Measurements from ENCODE around the gene ANKRD22. TPM values are rescaled to one million over a fixed set of nuclear protein-coding genes. Genes with fewer than 3 reads are reported as not detected.

The ANKRD22 gene
- polyA plus RNA-seq, 1 of the 3 experiments (the other 2 are of a cell fraction): 0.15 TPM

DNA sequence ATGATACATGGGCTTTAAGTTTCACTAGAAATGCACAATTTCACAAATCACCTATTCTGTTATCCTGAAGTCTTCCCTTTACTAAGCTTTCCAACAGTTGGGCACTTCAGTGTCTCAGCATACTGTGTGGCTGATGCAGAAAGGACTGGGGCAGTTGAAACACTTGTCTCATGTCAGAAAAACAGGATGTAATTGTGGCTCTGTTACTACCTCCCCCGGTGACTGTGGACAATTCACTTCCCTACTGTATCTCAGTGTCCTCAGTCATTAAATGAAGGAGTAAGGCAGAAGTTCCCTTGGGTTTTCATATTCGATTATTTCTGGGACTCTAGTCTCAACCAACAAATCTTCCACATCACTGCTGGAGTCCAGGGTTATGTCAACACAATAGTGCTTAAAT is 17.9 kb downstream of the ANKRD22 start (continued):
- TF ChIP-seq, protein P1, sequence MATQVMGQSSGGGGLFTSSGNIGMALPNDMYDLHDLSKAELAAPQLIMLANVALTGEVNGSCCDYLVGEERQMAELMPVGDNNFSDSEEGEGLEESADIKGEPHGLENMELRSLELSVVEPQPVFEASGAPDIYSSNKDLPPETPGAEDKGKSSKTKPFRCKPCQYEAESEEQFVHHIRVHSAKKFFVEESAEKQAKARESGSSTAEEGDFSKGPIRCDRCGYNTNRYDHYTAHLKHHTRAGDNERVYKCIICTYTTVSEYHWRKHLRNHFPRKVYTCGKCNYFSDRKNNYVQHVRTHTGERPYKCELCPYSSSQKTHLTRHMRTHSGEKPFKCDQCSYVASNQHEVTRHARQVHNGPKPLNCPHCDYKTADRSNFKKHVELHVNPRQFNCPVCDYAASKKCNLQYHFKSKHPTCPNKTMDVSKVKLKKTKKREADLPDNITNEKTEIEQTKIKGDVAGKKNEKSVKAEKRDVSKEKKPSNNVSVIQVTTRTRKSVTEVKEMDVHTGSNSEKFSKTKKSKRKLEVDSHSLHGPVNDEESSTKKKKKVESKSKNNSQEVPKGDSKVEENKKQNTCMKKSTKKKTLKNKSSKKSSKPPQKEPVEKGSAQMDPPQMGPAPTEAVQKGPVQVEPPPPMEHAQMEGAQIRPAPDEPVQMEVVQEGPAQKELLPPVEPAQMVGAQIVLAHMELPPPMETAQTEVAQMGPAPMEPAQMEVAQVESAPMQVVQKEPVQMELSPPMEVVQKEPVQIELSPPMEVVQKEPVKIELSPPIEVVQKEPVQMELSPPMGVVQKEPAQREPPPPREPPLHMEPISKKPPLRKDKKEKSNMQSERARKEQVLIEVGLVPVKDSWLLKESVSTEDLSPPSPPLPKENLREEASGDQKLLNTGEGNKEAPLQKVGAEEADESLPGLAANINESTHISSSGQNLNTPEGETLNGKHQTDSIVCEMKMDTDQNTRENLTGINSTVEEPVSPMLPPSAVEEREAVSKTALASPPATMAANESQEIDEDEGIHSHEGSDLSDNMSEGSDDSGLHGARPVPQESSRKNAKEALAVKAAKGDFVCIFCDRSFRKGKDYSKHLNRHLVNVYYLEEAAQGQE (IDR thresholded peaks at IDR 0.05; ENCODE audit: low read depth, low read length): no peak
- TF ChIP-seq MEF2A (IDR thresholded peaks at IDR 0.05; ENCODE audit: borderline replicate concordance, low read depth) (no peak), ELF1 (IDR thresholded peaks at IDR 0.05) (no peak)
- TF ChIP-seq, protein P2, sequence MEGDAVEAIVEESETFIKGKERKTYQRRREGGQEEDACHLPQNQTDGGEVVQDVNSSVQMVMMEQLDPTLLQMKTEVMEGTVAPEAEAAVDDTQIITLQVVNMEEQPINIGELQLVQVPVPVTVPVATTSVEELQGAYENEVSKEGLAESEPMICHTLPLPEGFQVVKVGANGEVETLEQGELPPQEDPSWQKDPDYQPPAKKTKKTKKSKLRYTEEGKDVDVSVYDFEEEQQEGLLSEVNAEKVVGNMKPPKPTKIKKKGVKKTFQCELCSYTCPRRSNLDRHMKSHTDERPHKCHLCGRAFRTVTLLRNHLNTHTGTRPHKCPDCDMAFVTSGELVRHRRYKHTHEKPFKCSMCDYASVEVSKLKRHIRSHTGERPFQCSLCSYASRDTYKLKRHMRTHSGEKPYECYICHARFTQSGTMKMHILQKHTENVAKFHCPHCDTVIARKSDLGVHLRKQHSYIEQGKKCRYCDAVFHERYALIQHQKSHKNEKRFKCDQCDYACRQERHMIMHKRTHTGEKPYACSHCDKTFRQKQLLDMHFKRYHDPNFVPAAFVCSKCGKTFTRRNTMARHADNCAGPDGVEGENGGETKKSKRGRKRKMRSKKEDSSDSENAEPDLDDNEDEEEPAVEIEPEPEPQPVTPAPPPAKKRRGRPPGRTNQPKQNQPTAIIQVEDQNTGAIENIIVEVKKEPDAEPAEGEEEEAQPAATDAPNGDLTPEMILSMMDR (IDR thresholded peaks at IDR 0.05): no peak

DNA sequence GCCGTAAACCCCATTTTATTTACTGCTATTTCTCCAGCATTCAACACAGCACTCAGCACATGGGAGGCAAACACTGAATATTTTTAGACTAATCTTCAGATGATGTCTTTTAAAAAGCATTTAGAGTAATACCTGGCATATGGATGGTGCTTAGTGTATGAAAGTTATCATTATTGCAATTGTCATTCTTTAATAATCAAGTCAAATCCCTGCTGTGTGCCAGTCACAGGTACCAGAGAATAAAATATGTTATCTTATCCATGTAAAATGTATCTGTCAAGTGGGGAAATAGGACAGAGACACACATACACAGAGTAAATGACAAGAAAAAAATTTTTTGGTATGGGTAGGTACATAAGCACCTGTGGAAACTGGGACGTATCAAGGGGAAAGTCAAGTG is 18.5 kb downstream of the ANKRD22 start:
- no peaks in the 10 kb centered on the region for H3K27me3 ChIP-seq (ENCODE audit: insufficient read depth)
- CTCF ChIA-PET: interaction anchor here (1.5 to 12.7 kb wide), 3 partner anchors 97 to 266 kb away, joined by 4 to 425 read pairs (median 31); no protein-coding TSS in a partner anchor
- DNase-seq: no peak

More for the DNA sequence above, 18.5 kb downstream of the ANKRD22 start:
- WGBS (ENCODE audit: low lambda C conversion rate): 86% methylated on average over 2 of the region's 2 CpGs
- Histone ChIP-seq H3K4me3 (ENCODE audit: low read depth in 2 of 2, low read length in 1 of 2) (no peak overlapping the region), H3K4me1 (ENCODE audit: control insufficient read depth in 1 of 2, insufficient read depth in 2 of 2, low read depth in 1 of 2, low read length in 1 of 2) (peaks cover 0 to 2% of the 10 kb centered on the region in 2 experiments; a peak in 1 of 4 replicates), H3K36me3 (replicated peaks in 1 of 2; ENCODE audit: control insufficient read depth in 1 of 2, insufficient read depth in 2 of 2, low read length in 1 of 2) (no peaks in the 10 kb centered on the region), H3K9me2 (no peaks in the 10 kb centered on the region), H3K27ac (ENCODE audit: low read depth in 2 of 2, low read length in 1 of 2) (no peak overlapping the region), H3K79me2 (ENCODE audit: insufficient read depth) (no peaks in the 10 kb centered on the region), H3K9me3 (no peaks in the 10 kb centered on the region), H3K4me2 (no peak overlapping the region), H2AFZ (ENCODE audit: low read depth) (no peak overlapping the region), H3K9ac (no peak overlapping the region), H3F3A (replicated peaks; ENCODE audit: insufficient read depth) (no peaks in the 10 kb centered on the region), H4K20me1 (ENCODE audit: insufficient read depth) (no peaks in the 10 kb centered on the region)
- POLR2A ChIA-PET: no interaction called here
- no peak for TF ChIP-seq MXI1 (IDR thresholded peaks at IDR 0.05; ENCODE audit: low read depth, low read length)
- TF ChIP-seq RAD21 (IDR thresholded peaks at IDR 0.05; ENCODE audit: low read length): no peak
- TF ChIP-seq FOSL2 (IDR thresholded peaks at IDR 0.05; ENCODE audit: borderline replicate concordance, low read depth): no peak
- TF ChIP-seq EP300 (IDR thresholded peaks at IDR 0.05; ENCODE audit: borderline replicate concordance in 1 of 2, low read depth in 1 of 2, low read length in 1 of 2): no peak
- no peak for TF ChIP-seq RCOR1 (IDR thresholded peaks at IDR 0.05; ENCODE audit: low read length)
- no peak for TF ChIP-seq JUND (IDR thresholded peaks at IDR 0.05)
- TF ChIP-seq NFIC (IDR thresholded peaks at IDR 0.05; ENCODE audit: borderline replicate concordance): no peak
- TF ChIP-seq GATA2 (CRISPR knock-in tag; IDR thresholded peaks at IDR 0.05): no peak
- TF ChIP-seq EZH2phosphoT487 (IDR thresholded peaks at IDR 0.05; ENCODE audit: borderline replicate concordance, low read depth): no peak
- TF ChIP-seq, protein P3, sequence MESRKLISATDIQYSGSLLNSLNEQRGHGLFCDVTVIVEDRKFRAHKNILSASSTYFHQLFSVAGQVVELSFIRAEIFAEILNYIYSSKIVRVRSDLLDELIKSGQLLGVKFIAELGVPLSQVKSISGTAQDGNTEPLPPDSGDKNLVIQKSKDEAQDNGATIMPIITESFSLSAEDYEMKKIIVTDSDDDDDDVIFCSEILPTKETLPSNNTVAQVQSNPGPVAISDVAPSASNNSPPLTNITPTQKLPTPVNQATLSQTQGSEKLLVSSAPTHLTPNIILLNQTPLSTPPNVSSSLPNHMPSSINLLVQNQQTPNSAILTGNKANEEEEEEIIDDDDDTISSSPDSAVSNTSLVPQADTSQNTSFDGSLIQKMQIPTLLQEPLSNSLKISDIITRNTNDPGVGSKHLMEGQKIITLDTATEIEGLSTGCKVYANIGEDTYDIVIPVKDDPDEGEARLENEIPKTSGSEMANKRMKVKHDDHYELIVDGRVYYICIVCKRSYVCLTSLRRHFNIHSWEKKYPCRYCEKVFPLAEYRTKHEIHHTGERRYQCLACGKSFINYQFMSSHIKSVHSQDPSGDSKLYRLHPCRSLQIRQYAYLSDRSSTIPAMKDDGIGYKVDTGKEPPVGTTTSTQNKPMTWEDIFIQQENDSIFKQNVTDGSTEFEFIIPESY (IDR thresholded peaks at IDR 0.05; ENCODE audit: borderline replicate concordance, low read depth): no peak
- no peak for TF ChIP-seq TCF12 (IDR thresholded peaks at IDR 0.05)
- TF ChIP-seq CHD2 (IDR thresholded peaks at IDR 0.05; ENCODE audit: low read length, partially characterized antibody): no peak
- no peak for TF ChIP-seq NRF1 (IDR thresholded peaks at IDR 0.05; ENCODE audit: low read depth, low read length)
- TF ChIP-seq RFX5 (IDR thresholded peaks at IDR 0.05; ENCODE audit: low read length): no peak
- TF ChIP-seq ELF1 (IDR thresholded peaks at IDR 0.05): no peak
- TF ChIP-seq GABPA (IDR thresholded peaks at IDR 0.05; ENCODE audit: low read depth): no peak
- TF ChIP-seq, protein P4, sequence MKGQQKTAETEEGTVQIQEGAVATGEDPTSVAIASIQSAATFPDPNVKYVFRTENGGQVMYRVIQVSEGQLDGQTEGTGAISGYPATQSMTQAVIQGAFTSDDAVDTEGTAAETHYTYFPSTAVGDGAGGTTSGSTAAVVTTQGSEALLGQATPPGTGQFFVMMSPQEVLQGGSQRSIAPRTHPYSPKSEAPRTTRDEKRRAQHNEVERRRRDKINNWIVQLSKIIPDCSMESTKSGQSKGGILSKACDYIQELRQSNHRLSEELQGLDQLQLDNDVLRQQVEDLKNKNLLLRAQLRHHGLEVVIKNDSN (IDR thresholded peaks at IDR 0.05; ENCODE audit: borderline replicate concordance, low read depth): no peak
- no peak for TF ChIP-seq RXRA (IDR thresholded peaks at IDR 0.05; ENCODE audit: borderline replicate concordance, low read depth)
- TF ChIP-seq POLR2AphosphoS5 (IDR thresholded peaks at IDR 0.05; ENCODE audit: low read depth, low read length): no peak

All from SK-N-SH (cell line).